H7 (cell line): Measurements from ENCODE around the gene ACTN4. TPM values are rescaled to one million over a fixed set of nuclear protein-coding genes. Genes with fewer than 3 reads are reported as not detected.
"Not testable (repeated sequence)": the region's sequence is repeated elsewhere in the genome, so short reads cannot be mapped to it uniquely, and the experiment has no call there.

Experiments
- DNase-seq: peaks from one replicate; pipeline ENCODE4 v3.0.0; 2012
- H3K27me3 ChIP-seq: 2 replicates; pipeline ENCODE4 v1.6.0; 2011; ENCODE audit warnings: mild to moderate bottlenecking, low read length; ENCODE audit not compliant: control insufficient read depth, insufficient read depth
- H3K36me3 ChIP-seq: replicated peaks from 2 replicates; pipeline ENCODE4 v1.5.1; 2011; ENCODE audit warnings: low read length; ENCODE audit not compliant: control insufficient read depth, insufficient read depth
- H3K4me3 ChIP-seq: 2 replicates; pipeline ENCODE4 v1.5.1; 2011; ENCODE audit warnings: low read depth, mild to moderate bottlenecking, control low read depth, low read length, moderate library complexity; ENCODE audit not compliant: insufficient read depth
- total RNA-seq: library from RNA; depleted of rRNA; stranded (reverse); fragments of >200 nt; shearing (Covaris generic); gene quantifications from 2 replicates; pipeline ENCODE4 v1.2.3, GENCODE V29; 2014; rRNA removed

Gene ACTN4
- total RNA-seq, result 163 and 226 TPM in 2 replicates

- H3K27me3 ChIP-seq, result no peaks in the 10 kb centered on the region
- peak within 1 kb of the TSS; percentile 96 for H3K4me3 ChIP-seq
- no peaks in the 10 kb centered on the region for H3K36me3 ChIP-seq
- peak; percentile 100 for DNase-seq
These were observed at the start of gene ACTN4 for GRCh38 chr19:38647368-38647965. Gene ACTN4 (plus strand): TSS chr19:38647649. CDS start chr19:38647746, 97 bp downstream.

- DNase-seq, result peak; percentile 24
- no peaks in the 10 kb centered on the region for H3K27me3 ChIP-seq
- H3K36me3 ChIP-seq, result no peaks in the 10 kb centered on the region
- H3K4me3 ChIP-seq, result no peak overlapping the region
These were observed 47.7 kb upstream of the ACTN4 start for GRCh38 chr19:38599722-38600121.

- not testable (repeated sequence) for H3K36me3 ChIP-seq, DNase-seq, H3K4me3 ChIP-seq, H3K27me3 ChIP-seq
These were observed 44.6 kb upstream of the ACTN4 start for GRCh38 chr19:38602856-38603255.

- Histone ChIP-seq H3K27me3 (no peaks in the 10 kb centered on the region), H3K4me3 (no peak overlapping the region), H3K36me3 (no peaks in the 10 kb centered on the region)
- peak; percentile 33 for DNase-seq
These were observed 41.3 kb upstream of the ACTN4 start for GRCh38 chr19:38606131-38606530.

GRCh38 chr19:38614289-38614688, 33.2 kb upstream of the ACTN4 start:
- no peaks in the 10 kb centered on the region for H3K27me3 ChIP-seq
- no peaks in the 10 kb centered on the region for H3K36me3 ChIP-seq
- peak; percentile 25 for DNase-seq
- H3K4me3 ChIP-seq, result no peak overlapping the region

GRCh38 chr19:38615007-38615581, 32.4 kb upstream of the ACTN4 start:
- Histone ChIP-seq H3K36me3 (peaks cover under 1% of the 10 kb centered on the region), H3K27me3 (no peaks in the 10 kb centered on the region), H3K4me3 (no peak overlapping the region)
- peak; percentile 34 for DNase-seq

- Histone ChIP-seq H3K27me3 (no peaks in the 10 kb centered on the region), H3K4me3 (no peak overlapping the region), H3K36me3 (peaks cover 4% of the 10 kb centered on the region)
- DNase-seq, result no peak
These were observed 31.2 kb upstream of the ACTN4 start for GRCh38 chr19:38616265-38616664.

GRCh38 chr19:38617283-38617763, 30.1 kb upstream of the ACTN4 start:
- Histone ChIP-seq H3K36me3 (peaks cover 10% of the 10 kb centered on the region), H3K27me3 (no peaks in the 10 kb centered on the region), H3K4me3 (no peak overlapping the region)
- no peak for DNase-seq

- H3K27me3 ChIP-seq, result no peaks in the 10 kb centered on the region
- peak within 1 kb of the TSS; percentile 98 for H3K4me3 ChIP-seq
- DNase-seq, result no peak
- peaks cover 10% of the 10 kb centered on the region for H3K36me3 ChIP-seq
These were observed 29.5 kb upstream of the ACTN4 start, which contains the start of gene MAP4K1 for GRCh38 chr19:38617764-38618589. Gene MAP4K1 (minus strand): TSS chr19:38617953. CDS start chr19:38617895, 58 bp downstream.

- Histone ChIP-seq H3K27me3 (no peaks in the 10 kb centered on the region), H3K4me3 (peak within 1 kb of the TSS; percentile 98), H3K36me3 (peaks cover 13% of the 10 kb centered on the region)
- DNase-seq, result peak; percentile 99
These were observed 28.7 kb upstream of the ACTN4 start, which contains the start of gene EIF3K for GRCh38 chr19:38618590-38619360. Gene EIF3K (plus strand): TSS chr19:38619188. CDS start chr19:38619269, 81 bp downstream.

- H3K27me3 ChIP-seq, result no peaks in the 10 kb centered on the region
- H3K36me3 ChIP-seq, result peaks cover 19% of the 10 kb centered on the region
- no peak for DNase-seq
These were observed 27.9 kb upstream of the ACTN4 start for GRCh38 chr19:38619361-38620174.

GRCh38 chr19:38624822-38625221, 22.6 kb upstream of the ACTN4 start:
- Histone ChIP-seq H3K4me3 (no peak overlapping the region), H3K27me3 (no peaks in the 10 kb centered on the region), H3K36me3 (peaks cover 42% of the 10 kb centered on the region)
- no peak for DNase-seq

More at GRCh38 chr19:38619361-38620174, 27.9 kb upstream of the ACTN4 start:
- H3K4me3 ChIP-seq, result peak overlapping the region; percentile 98

GRCh38 chr19:38626401-38626800, 21.0 kb upstream of the ACTN4 start:
- H3K27me3 ChIP-seq, result no peaks in the 10 kb centered on the region
- peaks cover 36% of the 10 kb centered on the region for H3K36me3 ChIP-seq
- no peak overlapping the region for H3K4me3 ChIP-seq
- DNase-seq, result no peak
